GM19397 (cell line): ENCODE measurements around the gene IGBP1.
"Not testable (repeated sequence)": the region's sequence is repeated elsewhere in the genome, so short reads cannot be mapped to it uniquely, and the experiment has no call there.

Source experiments
- ATAC-seq: cut with Tn5 transposase; IDR thresholded peaks from one replicate; pipeline ENCODE4 v1.9.1; 2021; ENCODE audit warnings: mild to moderate bottlenecking, moderate library complexity; ENCODE audit not compliant: unreplicated experiment

The IGBP1 gene

DNA sequence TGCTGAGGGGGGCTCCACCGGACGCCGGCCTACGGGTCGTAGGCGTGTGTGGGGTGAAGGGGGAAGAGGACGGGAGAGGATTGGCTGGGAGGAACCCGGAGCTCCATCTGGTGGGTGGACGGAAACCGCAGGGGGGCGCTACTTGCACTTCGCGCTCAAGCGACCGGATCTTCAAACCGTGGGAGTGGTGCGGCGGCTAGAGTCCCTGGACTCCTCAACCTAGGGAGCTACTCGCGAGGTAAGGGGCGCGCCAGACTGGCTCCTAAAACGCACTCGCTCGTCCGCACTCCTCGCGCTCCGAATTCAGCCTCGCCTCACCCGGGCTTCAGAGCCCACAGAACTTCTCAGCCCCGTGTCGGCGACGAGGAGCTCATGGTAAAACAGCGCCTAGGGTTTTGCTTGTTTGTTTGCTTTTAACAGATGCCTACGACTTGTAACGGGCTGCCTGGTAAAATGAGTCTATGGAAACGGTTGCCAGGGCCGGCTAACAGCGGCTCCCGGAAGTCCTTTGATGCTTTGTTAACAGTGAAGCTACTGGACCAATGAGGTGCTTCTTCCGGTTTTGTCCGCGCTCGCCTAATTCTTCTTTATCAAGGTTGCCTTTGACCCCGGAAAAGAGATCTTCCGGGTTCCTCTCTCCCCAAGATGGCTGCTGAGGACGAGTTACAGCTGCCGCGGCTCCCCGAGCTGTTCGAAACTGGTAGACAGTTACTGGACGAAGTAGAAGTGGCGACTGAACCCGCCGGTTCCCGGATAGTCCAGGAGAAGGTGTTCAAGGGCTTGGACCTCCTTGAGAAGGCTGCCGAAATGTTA lies at the start of gene IGBP1:
IGBP1 (plus strand) TSS at position 145 of the 813 bp plus-strand sequence; CDS start at position 646, 501 bp downstream.
- ATAC-seq = peak; percentile 88

DNA sequence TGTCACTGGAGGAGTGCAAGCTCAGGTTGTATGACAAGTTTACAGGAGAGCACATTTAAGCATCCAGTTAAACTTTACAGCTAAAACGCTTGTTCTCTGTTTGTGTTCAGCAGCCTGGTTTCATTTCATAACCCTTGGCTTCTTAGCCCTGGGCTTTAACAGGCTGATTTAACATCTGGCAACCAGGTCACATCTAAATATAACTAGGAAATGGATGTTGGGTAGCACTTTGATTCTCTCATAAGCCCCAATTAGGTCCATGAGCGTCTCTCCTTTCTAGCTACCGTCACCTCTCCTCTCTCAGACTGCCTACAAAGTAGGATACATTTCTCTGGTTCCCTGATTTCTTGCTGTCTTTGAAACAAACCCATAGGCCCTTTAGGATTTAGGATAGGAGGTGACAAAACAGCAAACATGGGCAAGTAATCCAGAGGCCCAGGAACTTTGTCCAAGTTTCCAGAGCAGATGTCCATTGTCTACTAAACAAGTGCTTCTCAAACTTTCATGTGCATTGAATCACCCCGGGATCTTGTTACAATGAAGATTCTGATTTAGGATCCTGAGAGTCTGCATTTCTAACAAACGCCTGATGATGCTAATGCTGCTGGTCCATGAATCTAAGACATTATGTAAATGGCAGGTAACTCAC lies 48.5 kb upstream of the IGBP1 start:
- no peak for ATAC-seq

DNA sequence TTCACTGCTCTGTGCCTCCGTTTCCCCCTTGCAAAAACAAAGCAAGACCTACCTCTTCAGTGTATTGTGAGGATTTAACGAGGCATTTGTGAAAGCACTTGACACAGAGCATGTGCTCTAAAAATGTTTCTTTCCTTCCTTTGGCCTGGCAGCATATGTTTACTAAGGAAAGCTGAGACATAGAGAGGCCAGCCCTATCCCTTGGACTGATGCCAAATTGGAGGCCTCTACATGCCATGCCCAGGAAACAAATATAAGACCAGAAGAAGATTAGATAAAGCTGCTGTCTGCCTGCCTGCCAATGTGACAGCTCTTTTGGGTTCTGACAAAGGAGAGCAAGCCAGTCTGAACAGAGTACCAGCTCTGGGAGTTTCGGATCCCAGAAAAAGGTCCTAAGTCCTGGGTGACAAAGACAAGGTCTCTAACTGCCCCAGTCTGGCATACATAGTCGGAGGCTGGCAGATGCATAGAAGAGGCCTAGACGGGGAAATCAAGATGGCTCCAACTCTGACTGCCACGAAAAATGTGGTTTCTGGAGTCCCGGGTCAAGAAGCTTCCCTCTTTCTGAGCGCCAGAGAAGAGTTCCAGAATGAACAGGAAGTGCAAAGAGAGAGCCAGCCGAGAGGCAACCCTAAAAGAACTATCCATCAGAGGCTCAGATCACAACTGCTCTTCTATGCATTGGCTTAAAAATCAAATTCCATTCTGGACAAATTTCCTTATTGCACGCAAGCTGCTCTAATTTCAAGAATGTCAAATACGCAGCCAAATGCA lies 45.2 kb upstream of the IGBP1 start:
- ATAC-seq = no peak

DNA sequence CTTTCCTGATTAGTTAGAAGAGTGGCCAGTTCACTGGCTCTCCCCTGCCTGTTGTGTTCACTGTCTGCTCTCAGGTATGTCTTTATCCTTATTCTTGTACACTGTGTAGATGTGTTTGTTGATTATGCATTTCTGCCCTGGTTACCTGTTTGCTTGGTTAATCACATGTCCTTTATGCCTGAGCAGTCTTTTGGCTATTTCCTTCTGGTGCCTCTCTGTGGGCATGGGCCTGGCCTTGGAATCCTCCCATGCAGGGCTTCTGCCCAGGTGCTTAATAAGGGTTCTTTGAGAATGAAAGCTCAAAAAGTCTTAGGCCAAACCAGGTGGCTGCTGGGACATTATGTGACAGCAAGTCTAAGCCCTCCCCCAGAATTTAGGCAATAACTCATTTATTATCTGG lies 44.5 kb upstream of the IGBP1 start:
- ATAC-seq = no peak

DNA sequence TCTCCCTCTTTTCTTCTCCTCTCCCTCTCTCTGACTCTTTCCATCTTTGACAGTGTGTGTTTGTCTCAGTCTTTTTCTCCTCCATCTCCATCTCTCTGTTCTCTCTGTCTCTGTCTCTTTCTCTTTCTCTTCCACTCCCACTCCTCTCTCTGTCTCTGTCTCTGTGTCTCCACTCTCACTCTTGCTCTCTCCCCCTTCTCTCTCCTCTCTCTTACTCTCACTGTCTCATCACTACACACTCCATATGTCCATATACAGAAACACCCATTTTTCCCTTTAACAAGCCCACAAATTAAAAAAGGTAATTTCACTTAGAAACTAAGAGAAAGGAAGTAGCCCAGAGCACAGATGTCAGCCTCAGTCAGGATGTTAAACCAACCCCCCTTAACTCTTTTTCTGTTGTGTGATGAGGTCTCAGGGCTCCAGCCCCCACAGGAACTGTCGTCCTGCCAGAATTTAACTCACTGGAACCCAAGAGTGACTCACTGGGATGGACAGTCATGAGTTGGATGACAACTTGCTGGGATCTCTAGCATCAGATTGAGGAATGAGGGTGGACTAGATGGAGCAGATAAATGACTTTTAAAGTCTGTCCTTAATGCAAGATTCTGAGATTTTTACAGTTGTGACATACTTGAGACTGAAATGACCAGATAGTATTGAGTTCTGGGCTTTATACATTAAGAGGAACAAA lies 43.5 kb upstream of the IGBP1 start:
- ATAC-seq = no peak

DNA sequence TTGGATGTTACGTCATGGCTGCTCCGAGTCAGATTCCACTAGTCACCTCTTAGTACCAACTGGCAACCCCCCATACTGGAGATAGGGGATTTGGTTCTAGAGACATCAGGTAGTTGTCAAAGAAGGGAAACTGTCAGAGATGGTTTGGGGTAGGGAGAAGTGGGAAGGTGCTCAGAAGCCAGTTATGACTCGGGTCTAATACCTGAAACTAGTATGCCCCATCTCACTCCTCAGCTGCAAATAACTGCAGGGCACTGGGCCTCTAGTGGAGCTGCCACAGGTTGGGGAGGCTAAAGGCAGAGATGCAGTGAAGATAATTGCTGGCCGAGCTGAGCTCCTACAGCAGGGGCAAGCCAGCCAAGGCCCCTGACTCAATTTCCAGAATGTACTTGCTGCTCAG lies 41.0 kb upstream of the IGBP1 start:
- ATAC-seq = no peak

DNA sequence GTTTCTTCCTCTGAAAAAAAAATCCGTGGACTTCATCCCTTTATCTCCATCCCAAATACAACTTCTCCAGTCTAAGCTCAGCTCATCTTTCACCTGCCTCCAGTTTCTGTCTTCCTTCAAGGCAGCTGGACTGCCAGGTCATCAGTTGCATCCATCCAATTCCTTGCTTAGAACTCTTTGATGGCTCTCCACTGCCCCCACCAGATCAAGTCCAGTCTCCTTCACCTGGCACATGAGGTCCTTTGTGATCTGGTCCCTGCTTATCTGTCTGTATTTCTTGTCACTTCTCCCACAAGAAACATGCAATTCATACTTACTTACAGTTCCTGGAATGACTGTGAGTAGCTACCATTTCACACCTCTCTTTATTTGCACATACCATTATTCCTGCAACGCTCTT lies 37.2 kb upstream of the IGBP1 start:
- no peak for ATAC-seq

DNA sequence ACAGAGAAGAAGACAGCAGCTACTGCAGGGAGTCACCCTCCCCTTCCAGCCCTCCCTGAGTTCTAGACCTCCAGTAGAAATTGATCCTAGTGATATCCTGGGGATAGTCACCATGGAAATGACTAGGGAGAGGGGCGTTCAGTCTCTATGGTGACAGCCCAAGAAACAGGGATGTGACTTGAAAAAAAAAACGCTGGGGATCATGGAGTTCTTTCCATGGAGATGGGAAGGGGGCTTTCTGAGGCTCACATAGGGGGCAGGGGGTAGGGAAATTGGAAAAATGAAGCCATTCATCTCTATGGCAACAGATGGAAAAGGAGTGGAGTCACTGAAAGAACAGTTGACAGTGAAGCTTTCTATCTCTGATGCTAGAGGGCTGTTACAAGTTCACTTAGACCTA lies 28.0 kb upstream of the IGBP1 start:
- no peak for ATAC-seq

DNA sequence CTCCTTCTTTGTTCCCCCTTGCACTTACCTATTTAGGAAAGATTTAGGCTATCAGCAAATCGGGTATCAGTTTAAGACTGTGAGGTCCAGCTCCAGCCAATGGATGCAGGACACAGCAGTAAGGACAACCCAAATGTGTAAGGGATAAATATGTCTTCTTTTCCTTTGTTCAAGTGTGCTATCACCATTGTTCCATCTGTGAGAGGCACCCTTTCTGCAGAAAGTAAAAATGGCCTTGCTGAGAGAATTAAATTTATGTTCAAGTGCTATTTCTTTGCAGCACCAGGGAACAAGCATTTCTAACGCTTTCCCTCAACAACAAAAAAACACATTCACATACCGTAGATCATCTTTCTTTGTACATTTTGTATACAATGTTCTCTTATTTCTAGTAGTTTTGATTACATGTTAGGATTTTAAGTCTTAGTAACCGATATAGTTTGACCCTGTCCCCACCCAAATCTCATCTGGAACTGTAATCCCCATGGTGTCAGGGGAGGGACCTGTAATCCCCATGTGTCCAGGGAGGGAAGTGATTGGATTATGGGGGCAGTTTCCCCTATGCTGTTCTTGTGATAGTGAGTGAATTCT lies 21.7 kb upstream of the IGBP1 start:
- not testable (repeated sequence) for ATAC-seq

DNA sequence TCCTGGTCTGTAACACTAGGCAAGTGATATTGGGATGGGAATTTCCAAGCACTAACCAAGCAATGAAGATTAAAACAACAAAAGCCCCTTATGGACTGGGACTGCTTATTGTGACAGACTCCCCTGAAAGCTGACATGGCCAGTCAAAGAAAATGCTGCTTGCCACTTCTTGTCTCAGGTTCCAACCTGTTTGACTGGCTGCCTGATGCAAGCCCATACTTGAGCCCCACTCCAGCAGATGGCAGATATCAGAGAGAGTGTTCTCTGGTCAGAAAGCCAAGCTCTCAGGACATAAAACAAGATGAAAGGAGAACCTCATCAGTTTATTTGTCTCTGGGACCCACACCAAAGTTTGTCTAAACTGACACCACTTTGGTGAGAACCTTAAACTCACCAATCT lies 15.5 kb upstream of the IGBP1 start:
- no peak for ATAC-seq

DNA sequence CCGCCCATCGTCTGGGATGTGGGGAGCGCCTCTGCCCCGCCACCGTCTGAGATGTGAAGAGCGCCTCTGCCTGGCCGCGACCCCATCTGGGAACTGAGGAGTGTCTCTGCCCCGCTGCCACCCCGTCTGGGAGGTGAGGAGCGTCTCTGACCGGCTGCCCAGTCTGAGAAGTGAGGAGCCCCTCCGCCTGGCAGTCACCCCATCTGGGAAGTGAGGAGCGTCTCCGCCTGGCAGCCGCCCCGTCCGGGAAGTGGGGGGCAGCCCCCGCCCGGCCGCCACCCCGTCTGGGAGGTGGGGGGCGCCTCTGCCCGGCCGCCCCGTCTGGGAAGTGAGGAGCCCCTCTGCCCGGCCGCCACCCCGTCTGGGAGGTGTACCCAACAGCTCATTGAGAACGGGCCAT lies 10.2 kb upstream of the IGBP1 start:
- ATAC-seq = not testable (repeated sequence)

DNA sequence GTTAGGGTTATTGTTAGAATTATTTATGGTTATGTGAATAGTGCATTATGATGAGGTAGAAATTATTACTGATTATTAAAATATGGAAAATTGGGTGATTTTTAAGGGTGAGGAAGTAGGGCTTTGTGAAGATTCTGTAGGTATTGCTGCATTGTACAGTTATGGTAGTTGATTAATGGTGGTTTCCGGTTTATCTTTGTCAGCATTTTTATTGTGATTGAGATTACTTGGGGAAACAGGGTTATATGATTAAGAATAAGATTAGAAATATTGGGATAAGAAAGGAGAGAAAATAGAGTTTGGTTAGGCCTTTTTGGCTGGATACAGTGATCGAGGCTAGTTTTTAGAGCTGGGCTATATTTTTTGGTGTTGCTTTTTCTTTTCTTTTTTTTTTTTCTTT lies 8.6 kb upstream of the IGBP1 start:
- no peak for ATAC-seq

DNA sequence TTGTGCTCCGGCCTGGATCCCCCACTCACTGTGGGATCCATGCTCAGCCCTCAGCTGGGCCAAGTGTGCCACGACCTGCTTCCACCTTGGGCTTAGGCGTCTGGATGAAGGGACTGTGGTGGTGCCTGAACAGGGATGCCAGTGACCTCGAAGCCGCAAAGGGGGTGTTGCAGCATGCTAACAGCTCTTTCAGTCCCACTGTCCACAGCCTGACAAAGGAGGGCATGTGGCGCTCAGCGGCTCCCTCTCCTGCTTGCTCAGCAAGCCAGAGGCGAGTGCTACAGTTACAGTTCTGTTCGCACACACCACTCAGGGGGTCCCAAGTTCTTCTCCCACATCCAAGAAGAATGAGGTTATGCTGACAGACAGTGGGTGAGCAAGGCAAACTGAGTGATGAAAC lies 5.2 kb upstream of the IGBP1 start:
- ATAC-seq = no peak

DNA sequence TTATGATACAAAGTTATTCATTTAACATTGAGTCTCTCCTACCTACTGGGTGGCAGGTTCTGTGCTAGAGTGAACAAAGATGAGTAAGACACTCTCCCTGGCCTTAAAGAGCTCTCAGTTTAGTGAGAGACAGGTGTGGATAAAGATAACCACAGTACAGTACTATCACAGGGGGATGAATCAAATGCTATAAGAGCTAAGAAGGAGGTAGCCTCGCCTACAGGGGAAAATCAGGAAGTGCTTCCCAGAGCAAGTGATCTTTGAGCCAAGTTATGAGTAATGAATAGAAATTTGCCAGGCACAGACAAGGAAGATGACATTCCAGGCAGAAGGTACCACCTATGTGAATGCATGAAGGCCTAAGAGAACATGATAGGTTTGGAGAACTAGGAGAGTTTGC lies 3.4 kb upstream of the IGBP1 start:
- ATAC-seq = no peak

DNA sequence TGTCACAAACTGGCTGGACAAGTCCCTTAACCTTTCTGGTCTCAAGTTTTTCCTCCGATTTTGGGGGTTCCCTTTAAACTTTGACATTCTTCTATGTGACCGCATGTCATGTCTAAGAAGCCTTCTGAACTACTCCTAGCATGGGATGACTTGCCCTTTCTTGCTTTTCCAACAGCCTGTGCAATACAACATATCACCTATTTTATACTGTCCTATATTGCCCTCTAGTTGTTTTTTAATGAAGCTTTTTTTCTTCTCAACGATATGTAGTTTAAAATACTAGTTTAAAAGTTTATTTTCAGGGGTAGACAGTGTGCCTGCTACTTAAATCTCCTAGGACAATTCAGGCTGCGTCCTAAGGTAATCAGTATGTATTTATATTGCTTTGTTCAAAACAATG lies 1.0 kb upstream of the IGBP1 start:
- no peak for ATAC-seq

DNA sequence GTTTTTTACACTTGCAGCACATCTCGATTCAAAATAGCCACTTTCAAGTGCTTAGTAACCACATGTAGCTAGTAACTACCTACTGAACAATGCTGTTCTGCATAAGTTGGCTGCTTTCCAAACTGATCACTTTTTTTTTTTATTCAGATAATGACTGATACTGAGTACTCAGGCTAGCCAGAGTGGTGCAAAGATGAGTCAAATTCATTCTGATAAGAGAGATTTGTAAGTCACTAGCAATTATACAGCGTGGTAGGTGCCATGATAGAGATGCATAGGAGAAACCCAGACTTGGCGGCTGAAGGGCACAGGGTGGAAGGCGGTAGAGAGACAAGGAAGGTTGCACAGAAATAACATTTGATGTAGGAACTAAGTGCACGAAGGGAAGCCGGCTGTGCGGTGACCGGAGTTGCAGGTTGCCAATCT lies 357 bp upstream of the IGBP1 start:
- ATAC-seq = no peak

DNA sequence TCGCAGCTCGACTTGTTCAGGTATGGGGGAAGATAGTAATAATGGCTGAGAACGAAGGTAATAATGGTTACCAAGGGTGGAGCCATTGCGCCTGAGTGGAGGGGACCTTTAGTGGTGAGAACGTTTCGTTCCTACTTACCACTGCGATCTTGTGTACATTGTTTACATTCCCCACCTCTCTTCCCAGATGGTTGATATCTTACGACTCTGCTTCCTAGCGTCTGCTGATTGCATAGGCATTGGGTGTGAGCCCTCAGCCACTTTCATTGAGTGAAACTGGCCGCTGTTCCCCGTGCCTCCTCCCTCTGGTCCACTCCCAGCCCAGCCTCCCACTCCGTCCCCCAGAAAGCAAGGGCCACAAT lies 850 bp downstream of the IGBP1 start:
- ATAC-seq = peak; percentile 11

DNA sequence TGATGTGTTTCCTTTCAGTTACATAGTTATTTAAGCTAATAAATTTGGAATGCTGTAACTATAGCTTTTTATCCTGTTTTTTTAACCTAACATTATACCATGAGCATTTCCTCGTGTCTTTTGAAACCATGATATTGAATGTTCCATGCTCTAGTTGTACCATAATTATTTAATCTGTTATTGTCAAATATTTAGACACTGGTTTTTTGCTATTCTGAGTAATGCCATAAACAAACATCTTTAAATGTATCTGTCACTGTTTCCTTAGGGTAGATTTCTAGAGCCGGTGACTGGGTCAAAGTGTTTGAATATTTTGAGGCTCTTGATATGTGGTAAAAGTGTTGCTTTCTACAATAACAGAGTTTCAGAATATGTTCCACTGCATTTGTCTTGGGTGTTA lies 5.4 kb downstream of the IGBP1 start:
- ATAC-seq = no peak

DNA sequence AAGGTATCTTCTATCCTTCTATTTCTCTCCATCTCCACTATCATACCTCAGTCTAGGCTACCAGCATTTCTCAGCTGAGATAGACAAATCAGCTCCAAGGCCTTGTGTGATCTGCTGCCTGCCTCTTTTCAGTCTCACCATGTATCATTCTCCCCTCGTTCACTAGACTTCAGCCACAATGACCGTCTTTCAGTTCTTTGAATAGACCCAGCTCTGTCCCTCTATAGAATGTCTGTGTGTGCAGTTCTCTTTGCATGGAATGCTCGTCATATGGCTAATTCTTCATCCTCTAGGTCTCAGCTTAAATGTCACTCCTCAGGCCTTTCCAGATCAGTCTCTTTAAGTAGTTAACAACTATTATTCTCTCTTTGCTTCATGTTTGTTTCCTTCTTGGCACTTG lies 6.5 kb downstream of the IGBP1 start:
- no peak for ATAC-seq

DNA sequence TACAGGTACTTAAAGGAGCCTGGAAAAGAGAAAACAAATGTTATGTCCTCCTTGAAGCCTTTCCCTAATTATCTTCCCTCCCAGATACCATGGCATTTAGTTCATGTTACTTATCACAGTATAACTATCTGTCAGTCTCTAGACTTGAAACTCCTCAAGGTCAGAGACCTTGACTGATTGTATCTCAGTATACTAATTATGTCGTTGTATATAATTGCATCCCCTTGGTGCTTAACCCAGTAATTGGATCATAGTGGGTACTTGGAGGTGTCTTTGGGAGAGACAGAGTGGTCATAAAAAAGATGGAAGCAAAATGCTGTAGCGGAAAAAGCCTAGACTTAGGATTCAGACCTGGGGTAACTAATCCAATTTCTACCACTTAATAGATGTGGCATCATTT lies 8.1 kb downstream of the IGBP1 start:
- no peak for ATAC-seq
